ENCODE data around the gene PCNX3.
"Not testable (repeated sequence)": the region's sequence is repeated elsewhere in the genome, so short reads cannot be mapped to it uniquely, and the experiment has no call there.

PCNX3 gene

DNA sequence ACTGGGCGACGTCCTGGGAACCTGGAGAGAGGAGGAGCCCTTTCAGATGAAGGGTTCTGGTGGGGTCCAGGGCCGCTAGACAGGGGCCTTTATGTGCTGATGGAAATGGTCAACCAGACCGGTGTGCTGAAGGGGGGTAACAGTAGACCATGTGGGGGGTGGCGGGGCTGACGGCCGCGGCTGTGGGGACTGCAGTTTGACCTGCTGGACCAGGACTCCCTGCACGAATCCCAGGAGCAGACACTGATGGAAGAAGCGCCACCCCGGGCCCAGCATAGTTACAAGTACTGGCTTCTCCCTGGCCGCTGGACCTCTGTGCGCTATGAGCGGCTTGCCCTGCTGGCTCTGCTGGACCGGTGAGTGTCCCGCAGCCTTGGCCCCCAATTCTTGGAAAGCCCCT is 6.4 kb downstream of the PCNX3 start:
- no peak for DNase-seq

DNA sequence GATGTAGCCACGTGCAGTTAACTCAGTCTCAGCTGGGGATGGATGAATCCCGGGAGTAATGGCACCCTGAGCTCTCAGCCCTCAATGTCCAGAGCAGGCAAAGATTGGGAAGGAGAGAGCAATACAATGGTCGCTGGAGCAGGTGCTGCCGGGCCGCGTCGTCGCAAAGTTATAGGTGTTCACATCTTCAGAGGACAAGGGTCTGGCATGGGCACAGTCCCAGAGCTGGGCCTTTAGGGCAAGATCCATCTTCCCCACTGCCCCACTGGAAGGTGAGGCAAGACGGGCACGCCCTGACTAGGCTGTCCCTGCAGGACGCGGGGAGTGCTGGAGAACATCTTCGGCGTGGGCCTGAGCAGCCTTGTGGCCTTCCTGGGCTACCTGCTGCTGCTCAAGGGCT is 7.6 kb downstream of the PCNX3 start:
- no peak for DNase-seq

DNA sequence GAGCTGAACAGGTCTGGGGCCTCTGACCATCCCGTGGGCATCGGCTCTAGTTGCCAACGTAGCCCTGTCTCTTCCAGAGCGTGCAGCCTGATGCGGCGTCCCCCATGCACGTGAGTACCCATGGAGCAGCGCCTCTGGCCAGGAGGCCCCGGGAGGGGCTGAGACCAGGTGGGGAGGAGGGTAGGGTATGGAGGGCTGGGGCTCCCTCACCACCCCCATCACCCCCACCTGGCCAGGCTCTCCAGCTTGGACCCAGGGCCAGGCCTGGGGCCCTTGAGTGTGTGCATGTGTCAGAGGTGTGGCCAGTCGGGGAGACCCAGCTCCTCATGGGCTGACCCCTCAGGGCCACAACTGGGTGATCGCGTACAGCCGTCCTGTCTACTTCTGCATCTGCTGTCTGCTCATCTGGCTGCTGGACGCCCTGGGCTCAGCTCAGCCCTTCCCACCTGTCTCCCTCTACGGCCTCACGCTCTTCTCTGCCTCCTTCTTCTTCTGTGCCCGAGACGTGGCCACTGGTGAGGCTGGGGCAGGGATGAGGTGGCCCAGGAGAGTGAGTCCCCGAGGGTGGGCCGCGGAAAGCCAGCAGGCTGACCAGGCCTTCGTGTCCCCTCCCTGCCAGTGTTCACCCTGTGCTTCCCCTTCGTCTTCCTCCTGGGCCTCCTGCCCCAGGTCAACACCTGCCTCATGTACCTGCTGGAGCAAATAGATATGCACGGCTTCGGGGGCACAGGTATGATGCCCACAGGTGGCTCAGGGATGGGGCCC is 8.5 kb downstream of the PCNX3 start:
- DNase-seq, result no peak

DNA sequence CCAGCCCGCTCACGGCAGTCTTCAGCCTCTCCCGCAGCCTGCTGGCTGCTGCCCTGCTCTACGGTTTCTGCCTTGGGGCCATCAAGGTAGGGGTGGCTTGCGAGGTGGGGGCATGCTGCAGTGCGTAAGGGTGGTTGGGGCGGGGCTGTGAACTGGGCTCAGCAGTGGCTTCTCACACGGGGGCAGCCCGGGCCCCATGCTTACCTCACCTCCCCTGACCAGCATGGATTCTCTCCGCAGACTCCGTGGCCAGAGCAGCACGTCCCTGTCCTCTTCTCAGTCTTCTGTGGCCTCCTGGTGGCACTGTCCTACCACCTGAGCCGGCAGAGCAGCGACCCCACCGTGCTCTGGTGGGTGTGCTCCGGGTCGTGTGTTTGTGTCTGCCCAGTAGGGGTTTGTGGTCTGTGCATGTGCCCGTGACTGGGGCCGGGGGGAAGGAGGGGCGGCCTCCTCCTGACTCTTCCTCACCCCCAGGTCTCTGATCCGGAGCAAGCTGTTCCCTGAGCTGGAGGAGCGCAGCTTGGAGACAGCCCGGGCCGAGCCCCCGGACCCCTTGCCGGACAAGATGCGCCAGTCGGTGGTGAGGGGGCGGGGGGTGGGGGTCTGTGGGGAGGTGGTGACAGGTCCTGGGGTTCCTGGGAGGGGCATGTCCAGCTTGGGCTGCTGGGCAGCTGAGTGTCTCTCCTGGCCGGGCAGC is 9.5 kb downstream of the PCNX3 start:
- DNase-seq, result no peak

DNA sequence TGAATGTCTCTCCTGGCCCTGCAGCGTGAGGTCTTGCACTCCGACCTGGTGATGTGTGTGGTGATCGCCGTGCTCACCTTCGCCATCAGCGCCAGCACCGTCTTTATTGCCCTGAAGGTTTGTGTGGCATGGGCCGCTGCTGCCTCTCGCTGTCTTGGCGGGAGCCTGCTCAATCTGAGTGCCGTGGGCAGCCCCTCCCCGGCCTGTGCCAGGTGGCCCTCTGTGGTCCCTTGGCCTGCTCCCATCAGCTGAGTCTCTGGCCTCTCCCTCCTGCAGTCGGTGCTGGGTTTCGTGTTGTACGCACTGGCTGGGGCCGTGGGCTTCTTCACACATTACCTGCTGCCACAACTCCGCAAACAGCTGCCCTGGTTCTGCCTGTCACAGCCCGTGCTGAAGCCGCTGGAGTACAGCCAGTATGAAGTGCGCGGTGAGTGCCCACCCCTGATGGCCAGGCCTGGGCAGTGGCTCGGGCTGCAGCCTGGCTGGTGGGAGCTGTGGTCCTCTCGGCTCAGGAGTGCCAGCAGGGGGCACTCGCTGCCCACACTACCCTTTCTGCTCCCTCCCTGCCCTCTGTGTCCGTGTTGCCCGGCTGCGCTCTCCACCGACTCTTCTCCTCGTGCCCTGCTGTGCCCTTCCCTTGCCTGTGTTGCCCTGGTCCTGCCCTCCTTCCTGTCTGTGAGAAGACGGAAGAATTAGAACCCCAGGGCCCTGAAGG is 10.2 kb downstream of the PCNX3 start:
- DNase-seq, result peak; percentile 33

DNA sequence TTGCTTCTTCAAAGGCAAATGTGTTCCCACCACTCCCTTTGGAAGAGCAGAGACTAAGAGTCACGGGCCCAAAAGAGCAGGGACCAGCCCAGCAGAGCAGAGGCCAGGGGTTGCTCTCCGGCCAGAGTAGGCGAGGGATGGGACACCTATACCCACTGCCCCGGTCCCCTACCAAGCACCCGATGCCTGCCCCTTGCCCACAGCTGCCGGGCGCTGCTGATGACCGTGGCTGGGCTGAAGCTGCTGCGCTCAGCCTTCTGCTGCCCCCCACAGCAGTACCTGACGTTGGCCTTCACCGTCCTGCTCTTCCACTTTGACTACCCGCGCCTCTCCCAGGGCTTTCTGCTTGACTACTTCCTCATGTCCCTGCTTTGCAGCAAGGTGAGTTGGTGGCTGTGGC is 11.6 kb downstream of the PCNX3 start:
- no peak for DNase-seq

DNA sequence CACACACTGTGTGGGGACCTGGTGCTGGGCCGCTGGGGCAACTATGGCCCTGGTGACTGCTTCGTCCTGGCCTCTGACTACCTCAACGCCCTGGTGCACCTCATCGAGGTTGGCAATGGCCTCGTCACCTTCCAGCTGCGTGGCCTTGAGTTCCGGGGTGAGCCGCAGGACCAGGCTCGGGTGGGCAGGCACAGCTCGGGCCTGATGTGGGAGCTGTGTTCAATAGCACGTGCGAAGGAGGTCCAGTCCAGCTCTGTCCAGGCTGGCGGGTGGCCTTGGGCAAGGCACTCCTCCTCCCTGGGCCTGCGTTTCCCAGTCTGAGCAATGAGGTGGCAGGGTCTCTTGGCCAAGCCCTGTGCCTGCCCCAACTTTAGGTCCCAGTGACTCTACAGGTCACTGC is 14.0 kb downstream of the PCNX3 start:
- no peak for DNase-seq

DNA sequence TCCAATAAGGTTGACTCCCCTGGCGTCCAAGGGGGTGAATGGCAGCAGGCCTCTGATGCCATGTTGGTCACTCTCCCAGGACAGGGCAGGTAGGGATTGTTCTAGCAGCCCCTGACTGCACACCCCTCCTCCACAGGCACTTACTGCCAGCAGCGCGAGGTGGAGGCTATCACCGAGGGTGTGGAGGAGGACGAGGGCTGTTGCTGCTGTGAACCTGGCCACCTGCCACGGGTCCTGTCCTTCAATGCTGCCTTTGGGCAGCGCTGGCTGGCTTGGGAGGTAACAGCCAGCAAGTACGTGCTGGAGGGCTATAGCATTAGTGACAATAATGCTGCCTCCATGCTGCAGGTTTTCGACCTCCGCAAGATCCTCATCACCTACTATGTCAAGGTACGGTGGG is 14.6 kb downstream of the PCNX3 start:
- no peak for DNase-seq

DNA sequence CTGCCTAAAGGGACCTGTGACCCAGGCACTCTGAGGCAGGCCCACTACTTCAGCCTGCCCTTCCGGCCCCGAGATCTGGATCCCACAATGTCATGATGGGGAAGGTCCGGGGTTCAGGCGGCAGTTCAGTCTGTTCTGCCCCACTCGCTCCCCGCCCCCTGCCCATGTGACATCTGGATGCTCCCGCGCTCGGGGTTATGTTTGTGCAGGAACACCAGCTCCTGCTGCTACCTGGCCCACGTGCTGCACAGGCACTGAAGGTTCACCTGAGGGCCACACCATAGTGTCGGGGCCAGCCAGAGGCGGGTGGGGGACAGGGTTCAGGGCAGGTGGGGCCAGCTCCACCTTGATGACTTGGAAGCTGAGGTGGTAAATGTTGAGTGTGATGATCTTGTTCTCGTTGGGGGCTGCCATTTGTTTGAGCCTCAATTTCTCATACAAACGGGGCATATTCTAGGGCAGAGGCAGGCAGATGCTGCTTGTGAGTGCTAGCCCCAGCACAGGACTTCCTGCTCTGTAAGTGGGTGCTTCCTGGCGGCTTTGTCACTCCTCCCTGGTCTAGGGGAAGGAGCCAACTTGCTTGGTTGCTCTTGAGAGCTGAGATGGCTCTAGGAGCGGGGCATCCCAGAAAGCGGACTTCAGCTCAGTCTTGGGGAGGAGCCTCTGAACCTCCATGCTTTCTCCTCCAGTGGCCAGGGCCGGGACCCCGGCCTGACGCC is 18.0 kb downstream of the PCNX3 start:
- no peak for DNase-seq

DNA sequence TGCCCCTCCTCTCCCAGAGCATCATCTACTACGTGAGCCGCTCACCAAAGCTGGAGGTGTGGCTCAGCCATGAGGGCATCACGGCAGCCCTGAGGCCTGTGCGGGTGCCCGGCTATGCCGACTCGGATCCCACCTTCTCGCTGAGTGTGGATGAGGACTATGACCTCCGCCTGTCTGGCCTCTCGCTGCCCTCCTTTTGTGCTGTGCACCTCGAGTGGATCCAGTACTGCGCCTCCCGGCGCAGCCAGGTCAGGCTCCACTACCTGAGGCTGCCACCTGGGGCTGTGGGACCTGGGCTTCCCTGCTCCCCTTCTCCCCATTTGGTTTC is 18.5 kb downstream of the PCNX3 start:
- DNase-seq, result no peak

DNA sequence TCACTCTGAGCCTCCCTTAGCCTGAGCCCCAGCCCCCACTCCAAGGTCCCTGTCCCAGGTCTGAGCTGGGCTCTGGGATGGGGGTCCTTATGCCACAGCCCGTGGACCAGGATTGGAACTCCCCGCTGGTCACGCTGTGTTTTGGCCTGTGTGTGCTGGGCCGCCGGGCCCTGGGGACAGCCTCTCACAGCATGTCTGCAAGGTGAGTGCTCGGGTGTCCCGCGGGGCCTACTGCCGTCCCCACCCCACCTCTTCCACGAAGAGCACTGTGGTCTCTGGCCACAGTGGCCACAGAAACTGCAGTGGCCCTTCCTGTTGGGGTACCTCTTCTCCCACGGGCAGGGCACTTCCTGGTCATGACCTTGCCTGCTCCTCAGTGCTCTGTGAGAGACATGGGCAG is 18.9 kb downstream of the PCNX3 start:
- no peak for DNase-seq

DNA sequence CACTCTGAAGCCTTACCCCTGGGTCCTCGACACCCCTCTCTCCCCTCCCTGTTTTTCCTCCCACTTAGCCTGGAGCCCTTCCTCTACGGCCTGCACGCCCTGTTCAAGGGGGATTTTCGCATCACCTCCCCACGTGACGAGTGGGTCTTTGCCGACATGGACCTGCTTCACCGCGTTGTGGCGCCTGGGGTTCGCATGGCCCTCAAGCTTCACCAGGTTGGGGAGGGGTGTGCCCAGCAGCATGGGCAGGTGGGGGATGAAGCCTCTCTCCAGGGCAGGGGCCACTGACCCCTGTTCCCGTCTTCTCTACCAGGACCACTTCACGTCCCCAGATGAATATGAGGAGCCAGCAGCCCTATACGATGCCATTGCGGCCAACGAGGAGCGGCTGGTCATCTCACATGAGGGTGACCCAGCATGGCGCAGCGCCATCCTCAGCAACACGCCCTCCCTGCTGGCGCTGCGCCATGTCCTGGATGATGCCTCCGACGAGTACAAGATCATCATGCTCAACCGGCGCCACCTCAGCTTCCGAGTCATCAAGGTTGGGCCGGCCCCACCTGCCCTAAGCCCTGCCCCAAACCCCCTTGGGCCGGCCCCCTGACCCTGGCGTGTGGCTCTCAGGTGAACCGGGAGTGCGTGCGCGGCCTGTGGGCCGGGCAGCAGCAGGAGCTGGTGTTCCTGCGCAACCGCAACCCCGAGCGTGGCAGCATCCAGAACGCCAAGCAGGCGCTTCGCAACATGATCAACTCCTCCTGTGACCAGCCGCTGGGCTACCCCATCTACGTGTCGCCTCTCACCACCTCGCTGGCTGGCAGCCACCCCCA is 19.5 kb downstream of the PCNX3 start:
- DNase-seq, result no peak

DNA sequence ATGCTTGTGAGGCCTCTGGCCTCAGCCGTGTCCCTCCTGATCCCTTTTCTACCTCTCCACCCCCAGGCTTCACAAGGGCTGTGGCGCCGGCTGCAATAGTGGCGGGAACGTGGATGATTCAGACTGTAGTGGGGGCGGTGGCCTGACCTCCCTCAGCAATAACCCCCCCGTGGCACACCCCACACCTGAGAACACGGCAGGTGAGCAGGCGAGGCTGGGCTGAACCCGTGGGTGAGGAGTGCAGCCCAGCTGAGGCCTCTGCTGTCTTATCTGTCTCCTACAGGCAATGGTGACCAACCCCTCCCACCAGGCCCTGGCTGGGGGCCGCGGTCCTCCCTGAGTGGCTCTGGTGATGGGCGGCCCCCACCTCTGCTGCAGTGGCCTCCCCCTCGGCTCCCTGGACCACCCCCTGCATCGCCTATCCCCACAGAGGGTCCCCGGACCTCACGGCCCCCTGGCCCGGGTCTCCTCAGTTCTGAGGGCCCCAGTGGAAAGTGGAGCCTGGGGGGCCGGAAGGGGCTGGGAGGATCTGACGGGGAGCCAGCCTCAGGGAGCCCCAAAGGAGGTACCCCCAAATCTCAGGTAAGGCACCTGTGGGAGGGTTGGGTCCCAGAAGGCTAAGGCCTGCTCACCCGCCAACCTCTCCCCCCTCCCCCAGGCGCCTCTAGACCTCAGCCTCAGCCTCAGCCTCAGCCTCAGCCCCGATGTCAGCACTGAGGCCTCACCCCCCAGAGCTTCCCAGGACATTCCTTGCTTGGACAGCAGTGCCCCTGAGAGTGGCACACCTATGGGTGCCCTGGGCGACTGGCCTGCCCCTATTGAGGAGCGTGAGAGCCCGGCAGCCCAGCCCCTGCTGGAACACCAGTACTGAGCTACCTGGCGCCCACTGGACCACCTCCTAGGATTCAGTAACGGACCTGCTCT is 20.8 kb downstream of the PCNX3 start:
- DNase-seq, result no peak

DNA sequence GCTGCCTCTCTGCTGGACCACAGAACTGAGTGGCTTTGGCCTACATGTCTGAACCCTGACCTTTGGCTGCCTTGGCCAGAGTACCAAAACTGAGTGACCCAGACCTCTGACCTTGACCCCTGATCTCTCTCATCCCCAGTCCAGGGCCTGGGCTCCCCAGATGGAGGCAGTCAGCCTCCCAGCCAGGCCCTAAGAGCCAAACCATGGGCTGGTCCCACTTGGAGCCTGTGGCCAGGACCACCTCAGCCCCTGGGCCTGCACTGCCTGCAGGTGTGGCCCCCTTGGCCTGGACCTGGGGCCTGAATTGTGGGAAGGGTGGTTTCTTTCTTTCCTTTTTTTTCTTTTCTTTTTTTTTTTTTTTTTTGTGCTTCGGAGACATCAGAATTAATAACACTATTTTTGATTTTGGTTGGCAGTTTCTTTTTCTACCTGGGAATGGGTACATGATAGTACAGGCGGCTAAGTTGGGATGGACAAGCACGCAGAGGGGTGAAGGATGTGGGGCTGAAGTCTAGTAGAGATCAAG is 21.5 kb downstream of the PCNX3 start:
- DNase-seq, result no peak

DNA sequence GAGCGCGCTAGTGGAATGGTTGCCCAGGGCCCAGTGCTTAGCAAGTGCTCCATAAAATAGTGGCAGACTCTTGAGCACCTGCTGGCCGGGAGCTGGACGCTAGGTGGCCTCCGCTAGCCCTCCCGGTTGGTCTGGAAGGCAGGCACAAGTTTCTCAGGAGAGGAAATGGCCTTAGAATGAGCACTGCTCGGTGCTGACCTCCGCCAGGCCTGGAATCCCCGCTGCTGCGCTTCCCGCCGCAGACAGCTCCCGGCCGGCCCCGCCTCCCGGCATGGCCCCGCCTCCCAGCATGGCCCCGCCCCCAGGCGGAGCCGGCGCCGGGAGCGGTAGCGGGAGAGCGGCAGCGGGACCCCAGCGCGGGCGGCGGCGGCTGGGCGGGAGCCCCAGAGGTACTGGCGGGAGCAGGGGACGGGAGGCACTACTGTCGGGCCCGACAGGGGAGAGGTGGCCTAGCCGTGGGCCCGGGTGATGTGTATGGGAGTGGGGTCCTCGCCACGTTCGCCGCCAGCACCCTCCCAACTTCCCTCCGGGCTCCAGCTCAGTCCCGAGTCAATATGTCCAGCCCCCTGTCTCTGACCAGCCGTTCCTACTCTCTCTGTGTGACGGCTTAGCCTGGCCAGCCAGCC is 22.3 kb downstream of the PCNX3 start, which contains the start of gene SIPA1:
TSS of gene SIPA1 (plus strand) at position 308 of the 626 bp plus-strand sequence. CDS start 2,821 bp downstream, outside the sequence.
- DNase-seq, result peak; percentile 41

DNA sequence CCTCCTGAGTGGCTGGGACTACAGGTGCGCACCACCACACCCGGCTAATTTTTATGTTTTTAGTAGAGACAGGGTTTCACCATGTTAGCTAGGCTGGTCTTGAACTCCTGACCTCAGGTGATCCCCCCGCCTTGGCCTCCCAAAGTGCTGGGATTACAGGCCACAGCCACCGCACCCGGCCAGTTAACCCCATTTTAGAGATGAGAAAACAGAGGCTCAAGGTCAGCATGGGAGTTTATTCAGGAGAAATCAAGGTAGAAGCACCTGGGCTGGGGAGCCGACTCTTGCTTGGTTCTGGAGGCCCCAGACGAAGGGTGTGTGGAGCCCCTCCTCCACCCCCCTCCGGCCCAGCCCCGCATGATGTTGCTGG is 23.6 kb downstream of the PCNX3 start:
- not testable (repeated sequence) for DNase-seq

DNA sequence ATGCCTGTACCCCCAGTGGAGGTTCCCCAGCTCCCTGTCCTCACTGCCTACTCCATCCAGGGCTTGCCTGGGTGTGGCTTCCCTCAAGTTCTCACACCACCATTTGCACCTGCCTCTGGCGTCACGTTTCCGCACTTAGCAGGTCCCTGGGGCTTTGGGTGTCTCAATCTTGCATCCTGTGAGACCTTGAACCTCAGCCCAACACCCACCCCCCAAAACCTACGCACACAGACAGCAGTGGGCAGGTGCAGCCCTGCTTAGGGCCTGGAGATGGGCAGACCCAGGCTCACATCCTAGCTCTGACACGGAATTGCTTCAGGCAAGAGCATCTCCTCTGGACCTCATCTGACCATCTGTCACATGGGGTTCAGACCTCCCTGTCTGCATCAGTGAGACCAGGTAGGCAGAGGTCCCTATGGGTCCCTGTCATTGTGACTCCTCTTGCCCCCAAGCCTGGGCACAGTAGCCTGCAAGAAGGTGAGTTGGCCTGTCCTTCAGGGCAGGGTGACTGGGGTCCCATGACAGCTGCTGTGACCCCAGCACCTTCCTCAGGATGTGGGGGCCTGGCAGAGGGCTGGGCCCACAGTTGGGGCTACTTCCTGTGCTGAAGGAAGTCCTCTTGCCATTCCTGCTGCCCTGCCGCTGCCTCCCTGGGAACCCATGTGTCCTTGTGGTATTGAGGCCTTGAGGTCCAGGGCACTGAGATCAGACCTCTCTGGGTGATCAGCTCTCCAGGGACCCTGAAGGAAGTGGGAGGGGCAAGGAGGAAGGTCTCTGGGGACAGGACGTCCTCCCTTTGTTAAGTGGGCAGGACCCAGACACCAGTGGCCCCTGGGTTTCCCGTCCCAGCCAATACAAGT is 24.3 kb downstream of the PCNX3 start:
- no peak for DNase-seq

DNA sequence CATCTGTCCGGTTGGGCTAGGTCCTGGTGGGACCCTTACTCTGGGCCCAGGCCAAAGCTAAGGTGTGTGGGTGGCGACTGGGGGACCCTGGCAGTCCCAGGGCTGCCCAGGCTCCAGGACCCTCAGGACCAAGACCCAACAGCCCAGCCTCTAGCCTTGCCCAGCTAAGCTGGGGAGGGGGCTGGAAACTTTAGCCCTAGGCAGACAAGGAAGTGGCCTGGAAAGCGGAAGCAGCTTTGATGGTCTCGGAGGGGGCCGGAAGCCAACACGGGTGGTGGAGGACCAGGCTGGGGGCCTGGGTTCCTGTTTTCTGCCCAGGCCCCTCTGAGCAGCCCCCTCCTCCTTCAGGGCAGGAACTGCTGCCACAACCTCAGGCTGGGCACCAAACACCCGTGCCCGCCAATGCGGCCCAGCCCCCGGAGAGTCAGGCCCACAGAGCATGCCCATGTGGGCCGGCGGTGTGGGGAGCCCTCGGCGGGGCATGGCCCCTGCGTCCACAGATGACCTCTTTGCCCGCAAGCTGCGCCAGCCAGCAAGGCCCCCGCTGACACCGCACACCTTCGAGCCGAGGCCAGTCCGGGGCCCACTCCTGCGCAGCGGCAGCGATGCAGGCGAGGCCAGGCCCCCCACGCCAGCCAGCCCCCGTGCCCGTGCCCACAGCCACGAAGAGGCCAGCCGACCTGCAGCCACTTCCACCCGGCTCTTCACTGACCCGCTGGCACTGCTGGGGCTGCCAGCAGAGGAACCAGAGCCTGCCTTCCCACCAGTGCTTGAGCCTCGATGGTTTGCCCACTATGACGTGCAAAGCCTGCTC is 25.1 kb downstream of the PCNX3 start:
- DNase-seq, result no peak

All from DMS79 treated with DMSO at 0.1 percent for 48 hours (cell line).